Liver (tissue), 9 donors: Measurements from ENCODE around the gene NAA10. TPM values are rescaled to one million over a fixed set of nuclear protein-coding genes. Genes with fewer than 3 reads are reported as not detected.

Experiments
- DNase-seq: peaks from one replicate; pipeline ENCODE4 v3.0.0-alpha.2; 2017; ENCODE audit warnings: low spot score
- H3K27ac ChIP-seq, 2 donors: one replicate each; pipeline ENCODE4 v1.7.0; 2013; ENCODE audit warnings: inconsistent platforms in 2 of 2, low read length in 2 of 2, control low read depth in 1 of 2, low read depth in 1 of 2, mild to moderate bottlenecking in 1 of 2
- H3K27me3 ChIP-seq, 4 donors: one replicate each; pipeline versions ENCODE4 v1.6.1 to v1.7.0; 2013; ENCODE audit warnings: low read length in 3 of 4, inconsistent platforms in 1 of 4, mild to moderate bottlenecking in 1 of 4, moderate library complexity in 1 of 4; ENCODE audit not compliant: control insufficient read depth in 4 of 4, insufficient read depth in 4 of 4
- H3K36me3 ChIP-seq, 4 donors: one replicate each; pipeline versions ENCODE4 v1.6.1 to v1.7.0; 2013; ENCODE audit warnings: low read length in 3 of 4, mild to moderate bottlenecking in 3 of 4, low read depth in 1 of 4, moderate library complexity in 1 of 4; ENCODE audit not compliant: control insufficient read depth in 4 of 4, insufficient read depth in 3 of 4
- H3K4me1 ChIP-seq, 4 donors: one replicate each; pipeline versions ENCODE4 v1.6.1 to v1.7.0; 2013; ENCODE audit warnings: low read length in 3 of 4, mild to moderate bottlenecking in 3 of 4, moderate library complexity in 1 of 4; ENCODE audit not compliant: control insufficient read depth in 4 of 4, insufficient read depth in 4 of 4
- H3K4me3 ChIP-seq, 3 donors: one replicate each; pipeline versions ENCODE4 v1.6.1 to v1.7.0; 2013; ENCODE audit warnings: low read length in 3 of 3, control low read depth in 1 of 3, low read depth in 1 of 3, mild to moderate bottlenecking in 1 of 3
- H3K9ac ChIP-seq, 2 donors: one replicate each; pipeline ENCODE4 v1.7.0; 2013; ENCODE audit warnings: low read length in 2 of 2, mild to moderate bottlenecking in 2 of 2, moderate library complexity in 2 of 2, control low read depth in 1 of 2, low read depth in 1 of 2
- H3K9me3 ChIP-seq, 4 donors: one replicate each; pipeline versions ENCODE4 v1.6.1 to v1.7.0; 2013; ENCODE audit warnings: low read length in 3 of 4; ENCODE audit not compliant: control insufficient read depth in 4 of 4
- EGR1 ChIP-seq, 2 donors: IDR thresholded peaks; 2 replicates each; pipeline ENCODE4 v1.6.1; 2016 to 2018; ENCODE audit warnings: antibody characterized with exemption in 2 of 2, low read depth in 2 of 2
- FOXA1 ChIP-seq: IDR thresholded peaks from 2 replicates; pipeline ENCODE4 v1.6.1; 2016; ENCODE audit warnings: antibody characterized with exemption
- HNF4A ChIP-seq, 2 donors: conservative IDR thresholded peaks; 2 replicates each; pipeline ENCODE4 v1.6.1; 2016; ENCODE audit warnings: antibody characterized with exemption in 2 of 2, mild to moderate bottlenecking in 2 of 2
- NR2F2 ChIP-seq: IDR thresholded peaks from 2 replicates; pipeline ENCODE4 v1.6.1; 2016; ENCODE audit warnings: antibody characterized with exemption
- RAD21 ChIP-seq, 2 donors: IDR thresholded peaks; 2 replicates each; pipeline ENCODE4 v1.6.1; 2016; ENCODE audit warnings: antibody characterized with exemption in 2 of 2, mild to moderate bottlenecking in 2 of 2
- RXRA ChIP-seq, 2 donors: IDR thresholded peaks; 2 replicates each; pipeline ENCODE4 v1.6.1; 2017 to 2018; ENCODE audit warnings: antibody characterized with exemption in 2 of 2, mild to moderate bottlenecking in 1 of 2
- TAF1 ChIP-seq: conservative IDR thresholded peaks from 2 replicates; pipeline ENCODE4 v1.6.1; 2016; ENCODE audit warnings: antibody characterized with exemption, mild to moderate bottlenecking
- YY1 ChIP-seq: IDR thresholded peaks from 2 replicates; pipeline ENCODE4 v1.6.1; 2016; ENCODE audit warnings: antibody characterized with exemption, mild to moderate bottlenecking
- ZBTB33 ChIP-seq: IDR thresholded peaks from 2 replicates; pipeline ENCODE4 v1.6.1; 2016; ENCODE audit warnings: antibody characterized with exemption
- WGBS: extraction: QIAGEN DNeasy Blood & Tissue Kit; methylation state at CpG from one replicate; pipeline ENCODE4 v1.1.7; 2013; 5-methylcytosine and 5-hydroxymethylcytosine counted together
- polyA plus RNA-seq, 2 donors: library from polyadenylated mRNA; stranded (reverse) in 1 of 2; unstranded in 1 of 2; fragments of 200-250 nt in 1 of 2; fragments of >200 nt in 1 of 2; fragmentation: Nextera tagmentation in 1 of 2; extraction: Ambion mirVana in 1 of 2; gene quantifications; one replicate each; pipeline versions ENCODE4 v1.2.1 to v1.2.3, GENCODE V29; 2013 to 2015
- total RNA-seq, 2 donors: library from RNA; depleted of rRNA; stranded (reverse); fragments of >200 nt; gene quantifications; one replicate each; pipeline ENCODE4 v1.2.3, GENCODE V29; 2014
- TF ChIP-seq, protein P1 (sequence below): IDR thresholded peaks from 2 replicates; pipeline ENCODE4 v1.6.1; 2016; ENCODE audit warnings: antibody characterized with exemption
- TF ChIP-seq, protein P2 (sequence below): fragments of 150-350 bp; IDR thresholded peaks from 2 replicates; pipeline ENCODE4 v1.5.1; 2017; ENCODE audit warnings: improper control_type of control experiment, low read depth, low read length; ENCODE audit not compliant: missing input control
- TF ChIP-seq, protein P3 (sequence below): IDR thresholded peaks from 2 replicates; pipeline ENCODE4 v1.6.1; 2016; ENCODE audit warnings: antibody characterized with exemption, mild to moderate bottlenecking
- donor health status: healthy.
- donor health status: healthy.
- donor health status: healthy.
- donor health status: healthy.
- donor health status: healthy.

NAA10 gene
- total and polyA plus RNA-seq, 4 donors, result 20.5 to 58.8 (median 44.4) TPM

DNA sequence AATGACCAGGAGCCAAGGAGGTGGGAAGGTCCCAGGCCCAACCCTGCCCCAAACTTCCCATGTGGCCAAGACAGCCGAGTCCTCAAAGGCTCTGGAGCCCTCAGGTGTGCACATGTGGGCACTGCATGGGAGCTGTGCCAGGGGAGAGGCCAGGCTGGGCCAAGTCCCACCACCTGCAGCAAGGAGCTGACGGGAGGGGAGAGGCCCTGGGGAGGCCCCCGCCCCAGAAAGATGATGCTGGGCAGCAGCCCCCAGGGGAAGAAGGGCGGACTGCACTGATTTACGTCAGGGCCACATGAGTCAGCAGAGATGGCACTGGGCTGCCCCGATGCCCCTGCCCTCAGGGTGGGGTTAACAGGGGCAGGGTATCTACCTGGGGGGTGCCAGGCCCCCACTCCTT lies 50.2 kb downstream of the NAA10 start:
- DNase-seq, result no peak
- no peak for TF ChIP-seq RXRA (IDR thresholded peaks at IDR 0.05)
- TF ChIP-seq NR2F2, result no peak
- TF ChIP-seq TAF1, result no peak
- no peak for TF ChIP-seq HNF4A (conservative IDR thresholded peaks at IDR 0.05)
- no peak for TF ChIP-seq FOXA1
- TF ChIP-seq RAD21 (IDR thresholded peaks at IDR 0.05), result no peak
- TF ChIP-seq, protein P1, sequence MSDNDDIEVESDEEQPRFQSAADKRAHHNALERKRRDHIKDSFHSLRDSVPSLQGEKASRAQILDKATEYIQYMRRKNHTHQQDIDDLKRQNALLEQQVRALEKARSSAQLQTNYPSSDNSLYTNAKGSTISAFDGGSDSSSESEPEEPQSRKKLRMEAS, result no peak
- no peak for TF ChIP-seq YY1
- Histone ChIP-seq H3K4me1 (peaks cover 0 to 2% (median 0%) of the 10 kb centered on the region in 4 donors), H3K27ac (no peak overlapping the region), H3K27me3 (peaks cover 0 to 5% (median 0%) of the 10 kb centered on the region in 4 donors), H3K9ac (no peak overlapping the region), H3K36me3 (no peaks in the 10 kb centered on the region), H3K9me3 (no peaks in the 10 kb centered on the region), H3K4me3 (no peak overlapping the region)
- WGBS, result 50% methylated on average over 6 of the region's 6 CpGs

DNA sequence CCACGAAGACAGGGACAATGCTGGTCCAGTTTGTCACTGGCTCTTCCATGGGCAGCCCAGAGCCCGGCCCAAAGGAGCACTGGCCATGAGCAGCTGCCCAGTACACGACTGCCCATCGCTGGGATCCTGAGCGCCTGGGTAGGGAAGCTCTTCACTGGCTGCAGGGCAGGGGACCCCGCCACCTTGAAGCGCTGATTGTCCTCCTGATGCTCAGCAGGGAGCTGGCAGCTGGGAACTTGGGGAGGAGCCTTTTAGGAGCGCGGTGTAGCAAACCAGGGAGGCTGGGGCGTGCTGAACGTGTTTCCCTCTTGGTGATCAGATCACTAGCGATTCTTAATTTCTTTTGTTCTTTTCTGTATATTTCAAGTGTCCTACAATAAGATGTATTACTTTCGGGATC lies 50.7 kb downstream of the NAA10 start:
- no peak overlapping the region for H3K9ac ChIP-seq
- no peak overlapping the region for H3K4me3 ChIP-seq
- H3K27me3 ChIP-seq, result peaks cover 0 to 5% (median 0%) of the 10 kb centered on the region in 4 donors
- H3K9me3 ChIP-seq, result no peaks in the 10 kb centered on the region
- no peak overlapping the region for H3K27ac ChIP-seq
- H3K4me1 ChIP-seq, result peaks cover 0 to 2% (median 0%) of the 10 kb centered on the region in 4 donors
- WGBS, result 45% methylated on average over 13 of the region's 13 CpGs
- DNase-seq, result no peak
- TF ChIP-seq EGR1 (IDR thresholded peaks at IDR 0.05; ENCODE audit: low read depth in 2 of 2), result no peak
- TF ChIP-seq RXRA (IDR thresholded peaks at IDR 0.05), result no peak
- TF ChIP-seq, protein P1, result no peak
- TF ChIP-seq, protein P2, sequence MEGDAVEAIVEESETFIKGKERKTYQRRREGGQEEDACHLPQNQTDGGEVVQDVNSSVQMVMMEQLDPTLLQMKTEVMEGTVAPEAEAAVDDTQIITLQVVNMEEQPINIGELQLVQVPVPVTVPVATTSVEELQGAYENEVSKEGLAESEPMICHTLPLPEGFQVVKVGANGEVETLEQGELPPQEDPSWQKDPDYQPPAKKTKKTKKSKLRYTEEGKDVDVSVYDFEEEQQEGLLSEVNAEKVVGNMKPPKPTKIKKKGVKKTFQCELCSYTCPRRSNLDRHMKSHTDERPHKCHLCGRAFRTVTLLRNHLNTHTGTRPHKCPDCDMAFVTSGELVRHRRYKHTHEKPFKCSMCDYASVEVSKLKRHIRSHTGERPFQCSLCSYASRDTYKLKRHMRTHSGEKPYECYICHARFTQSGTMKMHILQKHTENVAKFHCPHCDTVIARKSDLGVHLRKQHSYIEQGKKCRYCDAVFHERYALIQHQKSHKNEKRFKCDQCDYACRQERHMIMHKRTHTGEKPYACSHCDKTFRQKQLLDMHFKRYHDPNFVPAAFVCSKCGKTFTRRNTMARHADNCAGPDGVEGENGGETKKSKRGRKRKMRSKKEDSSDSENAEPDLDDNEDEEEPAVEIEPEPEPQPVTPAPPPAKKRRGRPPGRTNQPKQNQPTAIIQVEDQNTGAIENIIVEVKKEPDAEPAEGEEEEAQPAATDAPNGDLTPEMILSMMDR, result no peak
- no peak for TF ChIP-seq ZBTB33
- TF ChIP-seq, protein P3, sequence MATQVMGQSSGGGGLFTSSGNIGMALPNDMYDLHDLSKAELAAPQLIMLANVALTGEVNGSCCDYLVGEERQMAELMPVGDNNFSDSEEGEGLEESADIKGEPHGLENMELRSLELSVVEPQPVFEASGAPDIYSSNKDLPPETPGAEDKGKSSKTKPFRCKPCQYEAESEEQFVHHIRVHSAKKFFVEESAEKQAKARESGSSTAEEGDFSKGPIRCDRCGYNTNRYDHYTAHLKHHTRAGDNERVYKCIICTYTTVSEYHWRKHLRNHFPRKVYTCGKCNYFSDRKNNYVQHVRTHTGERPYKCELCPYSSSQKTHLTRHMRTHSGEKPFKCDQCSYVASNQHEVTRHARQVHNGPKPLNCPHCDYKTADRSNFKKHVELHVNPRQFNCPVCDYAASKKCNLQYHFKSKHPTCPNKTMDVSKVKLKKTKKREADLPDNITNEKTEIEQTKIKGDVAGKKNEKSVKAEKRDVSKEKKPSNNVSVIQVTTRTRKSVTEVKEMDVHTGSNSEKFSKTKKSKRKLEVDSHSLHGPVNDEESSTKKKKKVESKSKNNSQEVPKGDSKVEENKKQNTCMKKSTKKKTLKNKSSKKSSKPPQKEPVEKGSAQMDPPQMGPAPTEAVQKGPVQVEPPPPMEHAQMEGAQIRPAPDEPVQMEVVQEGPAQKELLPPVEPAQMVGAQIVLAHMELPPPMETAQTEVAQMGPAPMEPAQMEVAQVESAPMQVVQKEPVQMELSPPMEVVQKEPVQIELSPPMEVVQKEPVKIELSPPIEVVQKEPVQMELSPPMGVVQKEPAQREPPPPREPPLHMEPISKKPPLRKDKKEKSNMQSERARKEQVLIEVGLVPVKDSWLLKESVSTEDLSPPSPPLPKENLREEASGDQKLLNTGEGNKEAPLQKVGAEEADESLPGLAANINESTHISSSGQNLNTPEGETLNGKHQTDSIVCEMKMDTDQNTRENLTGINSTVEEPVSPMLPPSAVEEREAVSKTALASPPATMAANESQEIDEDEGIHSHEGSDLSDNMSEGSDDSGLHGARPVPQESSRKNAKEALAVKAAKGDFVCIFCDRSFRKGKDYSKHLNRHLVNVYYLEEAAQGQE, result no peak
- no peaks in the 10 kb centered on the region for H3K36me3 ChIP-seq
